SU-DHL-6 (cell line): Measurements from ENCODE around the gene ARPC4.

Experiments
- H2AFZ ChIP-seq: fragments of 200-600 bp; sonication (generic); 2 replicates; pipeline ENCODE4 v1.6.1; 2014; ENCODE audit warnings: low read depth, mild to moderate bottlenecking, moderate library complexity, mixed read lengths, antibody characterized with exemption, low read length; ENCODE audit not compliant: severe bottlenecking
- H3F3A ChIP-seq: fragments of 200-600 bp; shearing (Covaris generic); 2 replicates; pipeline ENCODE4 v1.6.0; 2016; ENCODE audit warnings: antibody characterized with exemption, mild to moderate bottlenecking; ENCODE audit not compliant: insufficient read depth
- H3K27ac ChIP-seq: fragments of 200-600 bp; sonication (generic); 2 replicates; pipeline ENCODE4 v1.5.1; 2016; ENCODE audit warnings: low read depth, mild to moderate bottlenecking, low read length, moderate library complexity, mixed read lengths
- H3K27me3 ChIP-seq: fragments of 200-600 bp; sonication (generic), shearing (Covaris generic); 2 replicates; pipeline ENCODE4 v1.6.0; 2014; ENCODE audit warnings: mild to moderate bottlenecking, low read length
- H3K36me3 ChIP-seq: fragments of 200-600 bp; sonication (generic); 2 replicates; pipeline ENCODE4 v1.6.1; 2014; ENCODE audit warnings: mild to moderate bottlenecking, low read length, mixed read lengths
- H3K4me2 ChIP-seq: fragments of 300-600, 200-600 bp; shearing (Covaris generic), sonication (generic); 2 replicates; pipeline ENCODE4 v1.6.0; 2014; ENCODE audit warnings: low read length, low read depth, mild to moderate bottlenecking; ENCODE audit not compliant: poor library complexity, severe bottlenecking
- H3K4me3 ChIP-seq: fragments of 200-600 bp; sonication (generic); 2 replicates; pipeline ENCODE4 v1.5.1; 2014; ENCODE audit warnings: antibody characterized with exemption, low read length, mild to moderate bottlenecking, mixed read lengths; ENCODE audit not compliant: insufficient read depth, poor library complexity, severe bottlenecking
- H3K79me2 ChIP-seq: fragments of 200-600 bp; sonication (generic); 2 replicates; pipeline ENCODE4 v1.6.1; 2014; ENCODE audit warnings: mild to moderate bottlenecking, low read length, moderate library complexity; ENCODE audit not compliant: insufficient read depth
- H3K9ac ChIP-seq: fragments of 200-600 bp; sonication (generic); 2 replicates; pipeline ENCODE4 v1.7.0; 2014; ENCODE audit warnings: mild to moderate bottlenecking, low read length
- H3K9me2 ChIP-seq: fragments of 200-600 bp; sonication (generic); replicated peaks from 2 replicates; pipeline ENCODE4 v1.6.1; 2014; ENCODE audit warnings: low read length; ENCODE audit not compliant: insufficient read depth
- H3K9me3 ChIP-seq: fragments of 200-600 bp; sonication (generic); 2 replicates; pipeline ENCODE4 v1.6.1; 2014; ENCODE audit warnings: low read length, mixed read lengths; ENCODE audit not compliant: insufficient read depth
- H4K20me1 ChIP-seq: fragments of 200-600 bp; sonication (generic); 2 replicates; pipeline ENCODE4 v1.6.1; 2014; ENCODE audit warnings: low read depth, mild to moderate bottlenecking, antibody characterized with exemption, low read length, moderate library complexity, mixed read lengths
- EZH2phosphoT487 ChIP-seq: fragments of 200-600 bp; sonication (generic), shearing (Covaris generic); conservative IDR thresholded peaks from 2 replicates; pipeline ENCODE4 v1.6.1; 2018; ENCODE audit warnings: mild to moderate bottlenecking, antibody characterized with exemption, low read length, moderate library complexity, mixed read lengths
- TF ChIP-seq, protein P1 (sequence below): fragments of 200-600 bp; sonication (generic); IDR thresholded peaks from one replicate; pipeline ENCODE4 v1.5.1; 2017; ENCODE audit warnings: antibody characterized with exemption, mild to moderate bottlenecking, low read length, moderate library complexity; ENCODE audit not compliant: insufficient read depth, poor library complexity, severe bottlenecking

ARPC4 gene

DNA sequence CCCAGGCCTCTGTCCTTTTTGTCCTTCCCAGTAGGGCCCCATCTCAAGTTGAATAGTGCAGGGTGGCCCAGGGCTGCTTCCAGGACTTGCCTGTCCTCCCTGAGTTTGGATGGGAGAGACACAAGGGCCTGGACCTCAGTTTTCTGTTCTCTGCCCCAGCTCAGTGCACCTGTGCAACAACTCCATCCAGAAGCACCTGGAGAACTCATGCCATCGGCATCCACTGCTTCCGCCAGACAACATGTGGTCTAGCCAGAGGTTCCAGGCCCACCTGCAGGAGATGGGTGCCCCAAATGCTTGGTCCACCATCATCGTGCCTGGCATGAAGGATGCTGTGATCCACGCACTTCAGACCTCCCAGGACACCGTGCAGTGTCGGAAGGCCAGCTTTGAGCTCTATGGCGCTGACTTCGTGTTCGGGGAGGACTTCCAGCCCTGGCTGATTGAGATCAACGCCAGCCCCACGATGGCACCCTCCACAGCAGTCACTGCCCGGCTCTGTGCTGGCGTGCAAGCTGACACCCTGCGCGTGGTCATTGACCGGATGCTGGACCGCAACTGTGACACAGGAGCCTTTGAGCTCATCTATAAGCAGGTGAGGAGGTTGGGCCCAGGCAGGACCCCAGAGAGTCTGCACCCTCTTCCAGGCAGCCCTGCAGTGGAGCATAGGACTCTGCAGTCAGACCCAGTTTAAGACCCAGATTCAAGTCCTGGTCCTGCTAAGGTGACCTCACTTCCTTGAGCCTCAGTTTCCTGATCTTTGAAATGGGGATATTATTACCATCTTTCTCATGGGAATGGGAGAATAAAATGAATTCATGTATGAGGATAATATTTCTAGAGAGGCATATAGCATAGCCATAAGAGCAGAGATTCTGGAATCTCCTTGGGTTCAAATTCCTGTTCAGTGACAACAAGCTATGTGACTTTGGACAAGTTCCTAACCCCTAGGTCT lies 36.2 kb downstream of the ARPC4 start:
- H3K4me2 ChIP-seq: no peak overlapping the region
- H3K27ac ChIP-seq: no peak overlapping the region
- H2AFZ ChIP-seq: no peak overlapping the region
- no peak overlapping the region for H3K9ac ChIP-seq
- TF ChIP-seq, protein P1, sequence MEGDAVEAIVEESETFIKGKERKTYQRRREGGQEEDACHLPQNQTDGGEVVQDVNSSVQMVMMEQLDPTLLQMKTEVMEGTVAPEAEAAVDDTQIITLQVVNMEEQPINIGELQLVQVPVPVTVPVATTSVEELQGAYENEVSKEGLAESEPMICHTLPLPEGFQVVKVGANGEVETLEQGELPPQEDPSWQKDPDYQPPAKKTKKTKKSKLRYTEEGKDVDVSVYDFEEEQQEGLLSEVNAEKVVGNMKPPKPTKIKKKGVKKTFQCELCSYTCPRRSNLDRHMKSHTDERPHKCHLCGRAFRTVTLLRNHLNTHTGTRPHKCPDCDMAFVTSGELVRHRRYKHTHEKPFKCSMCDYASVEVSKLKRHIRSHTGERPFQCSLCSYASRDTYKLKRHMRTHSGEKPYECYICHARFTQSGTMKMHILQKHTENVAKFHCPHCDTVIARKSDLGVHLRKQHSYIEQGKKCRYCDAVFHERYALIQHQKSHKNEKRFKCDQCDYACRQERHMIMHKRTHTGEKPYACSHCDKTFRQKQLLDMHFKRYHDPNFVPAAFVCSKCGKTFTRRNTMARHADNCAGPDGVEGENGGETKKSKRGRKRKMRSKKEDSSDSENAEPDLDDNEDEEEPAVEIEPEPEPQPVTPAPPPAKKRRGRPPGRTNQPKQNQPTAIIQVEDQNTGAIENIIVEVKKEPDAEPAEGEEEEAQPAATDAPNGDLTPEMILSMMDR: no peak
- TF ChIP-seq EZH2phosphoT487: no peak
- H3K27me3 ChIP-seq: no peaks in the 10 kb centered on the region
- no peak overlapping the region for H3K4me3 ChIP-seq
- no peaks in the 10 kb centered on the region for H3K9me2 ChIP-seq
- H3F3A ChIP-seq: 0 out of 2 replicates have a peak, but pooled peaks cover 3% of the 10 kb centered on the region
- no peaks in the 10 kb centered on the region for H3K36me3 ChIP-seq
- no peaks in the 10 kb centered on the region for H4K20me1 ChIP-seq
- no peaks in the 10 kb centered on the region for H3K79me2 ChIP-seq
- no peaks in the 10 kb centered on the region for H3K9me3 ChIP-seq

DNA sequence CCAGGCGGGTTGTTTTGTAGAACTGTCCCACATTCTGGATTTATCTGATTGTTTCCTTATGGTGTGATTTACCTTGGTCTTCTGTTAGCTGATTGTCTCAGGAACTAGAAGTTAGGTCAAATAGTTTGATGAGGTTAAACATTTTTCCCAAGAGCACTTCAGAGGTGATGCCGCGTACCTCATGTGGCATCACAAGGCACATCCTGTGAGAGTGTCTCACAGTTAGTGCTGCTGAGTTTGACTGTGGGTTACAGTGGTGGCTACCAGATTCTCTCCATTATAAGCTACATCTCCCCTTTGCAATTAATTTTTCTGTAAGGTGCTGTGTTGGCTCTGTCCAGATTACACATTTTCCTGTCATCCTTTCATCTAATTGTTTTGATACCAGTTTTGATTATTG lies 38.4 kb downstream of the ARPC4 start:
- Histone ChIP-seq H3K4me3 (no peak overlapping the region), H3K27ac (no peak overlapping the region), H3K9me2 (no peaks in the 10 kb centered on the region), H3K36me3 (no peaks in the 10 kb centered on the region; the same call in 1 of the 2 replicates), H4K20me1 (no peaks in the 10 kb centered on the region), H2AFZ (no peak overlapping the region), H3K79me2 (no peaks in the 10 kb centered on the region), H3K9me3 (no peaks in the 10 kb centered on the region), H3F3A (0 out of 2 replicates have a peak, but pooled peaks cover 3% of the 10 kb centered on the region), H3K4me2 (no peak overlapping the region), H3K27me3 (no peaks in the 10 kb centered on the region), H3K9ac (no peak overlapping the region)
- TF ChIP-seq, protein P1: no peak
- no peak for TF ChIP-seq EZH2phosphoT487

DNA sequence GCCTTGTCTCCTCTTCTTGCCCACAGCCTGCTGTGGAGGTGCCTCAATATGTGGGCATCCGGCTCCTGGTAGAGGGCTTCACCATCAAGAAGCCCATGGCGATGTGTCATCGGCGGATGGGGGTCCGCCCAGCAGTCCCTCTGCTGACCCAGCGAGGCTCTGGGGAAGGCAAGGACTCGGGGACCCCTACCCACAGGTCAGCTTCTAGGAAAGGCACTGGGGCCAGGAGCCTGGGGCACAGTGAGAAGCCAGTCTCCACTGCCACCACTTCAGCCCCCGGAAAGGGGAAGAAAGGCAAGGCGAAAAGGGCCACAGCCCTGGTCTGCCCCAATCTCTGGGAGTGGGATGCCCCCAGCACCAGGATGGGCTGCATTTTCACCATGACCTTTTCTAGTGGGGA lies 40.2 kb downstream of the ARPC4 start:
- Histone ChIP-seq H3K27me3 (no peaks in the 10 kb centered on the region), H3K9me3 (no peaks in the 10 kb centered on the region), H3K79me2 (no peaks in the 10 kb centered on the region), H4K20me1 (no peaks in the 10 kb centered on the region), H2AFZ (no peak overlapping the region), H3K4me2 (no peak overlapping the region), H3K36me3 (no peaks in the 10 kb centered on the region; the same call in 1 of the 2 replicates), H3F3A (0 out of 2 replicates have a peak, but pooled peaks cover 3% of the 10 kb centered on the region), H3K4me3 (no peak overlapping the region), H3K27ac (no peak overlapping the region), H3K9me2 (no peaks in the 10 kb centered on the region), H3K9ac (no peak overlapping the region)
- no peak for TF ChIP-seq EZH2phosphoT487
- TF ChIP-seq, protein P1: no peak
